BE2C (cell line): ENCODE data around the gene TPST1.

Source experiments
- DNase-seq: peaks from one replicate; pipeline ENCODE4 v3.0.0-alpha.2; 2020
- H3K27me3 ChIP-seq: fragments of 250-450 bp; sonication (Bioruptor Pico); 2 replicates; pipeline ENCODE4 v1.5.1; 2020; ENCODE audit warnings: mild to moderate bottlenecking
- H3K36me3 ChIP-seq: fragments of 250-450 bp; sonication (Bioruptor Pico); 2 replicates; pipeline ENCODE4 v1.5.1; 2020; ENCODE audit warnings: mild to moderate bottlenecking
- H3K4me1 ChIP-seq: fragments of 250-450 bp; sonication (Bioruptor Pico); 2 replicates; pipeline ENCODE4 v1.5.1; 2020
- H3K4me3 ChIP-seq: 2 replicates; pipeline ENCODE4 v1.5.1; 2011; ENCODE audit warnings: low read depth, low read length
- H3K9me3 ChIP-seq: fragments of 250-450 bp; sonication (Bioruptor Pico); 2 replicates; pipeline ENCODE4 v1.5.1; 2020
- CTCF ChIP-seq: IDR thresholded peaks from 2 replicates; pipeline ENCODE4 v1.5.1; 2012; ENCODE audit warnings: mild to moderate bottlenecking, low read depth, low read length

The TPST1 gene

GRCh38 chr7:66344166-66344565, 139.0 kb downstream of the TPST1 start:
- H3K36me3 ChIP-seq, result no peaks in the 10 kb centered on the region
- no peak for DNase-seq
- no peak for TF ChIP-seq CTCF
- H3K4me1 ChIP-seq, result no peaks in the 10 kb centered on the region
- no peak overlapping the region for H3K4me3 ChIP-seq
- no peaks in the 10 kb centered on the region for H3K9me3 ChIP-seq
- H3K27me3 ChIP-seq, result no peaks in the 10 kb centered on the region

- Histone ChIP-seq H3K4me3 (no peak overlapping the region), H3K27me3 (no peaks in the 10 kb centered on the region), H3K9me3 (no peaks in the 10 kb centered on the region), H3K4me1 (no peaks in the 10 kb centered on the region; the same call in 1 of the 2 replicates), H3K36me3 (no peaks in the 10 kb centered on the region; the same call in 1 of the 2 replicates)
- DNase-seq, result no peak
- TF ChIP-seq CTCF, result no peak
Observed at GRCh38 chr7:66348531-66348930, 143.4 kb downstream of the TPST1 start.

GRCh38 chr7:66348959-66349358, 143.8 kb downstream of the TPST1 start:
- TF ChIP-seq CTCF, result no peak
- no peak for DNase-seq
- no peaks in the 10 kb centered on the region for H3K27me3 ChIP-seq
- no peaks in the 10 kb centered on the region for H3K9me3 ChIP-seq
- no peaks in the 10 kb centered on the region; the same call in none of the 2 replicates for H3K36me3 ChIP-seq
- H3K4me3 ChIP-seq, result no peak overlapping the region
- H3K4me1 ChIP-seq, result no peaks in the 10 kb centered on the region; the same call in 1 of the 2 replicates

- H3K27me3 ChIP-seq, result no peaks in the 10 kb centered on the region
- no peak for DNase-seq
- no peaks in the 10 kb centered on the region for H3K9me3 ChIP-seq
- 0 out of 2 replicates have a peak, but pooled peaks have one; percentile 5 for TF ChIP-seq CTCF
- H3K36me3 ChIP-seq, result no peaks in the 10 kb centered on the region; the same call in none of the 2 replicates
- H3K4me1 ChIP-seq, result no peaks in the 10 kb centered on the region; the same call in 1 of the 2 replicates
- H3K4me3 ChIP-seq, result no peak overlapping the region
Observed at GRCh38 chr7:66352071-66352470, 146.9 kb downstream of the TPST1 start.

- no peak for DNase-seq
- no peaks in the 10 kb centered on the region; the same call in 1 of the 2 replicates for H3K4me1 ChIP-seq
- H3K27me3 ChIP-seq, result no peaks in the 10 kb centered on the region
- H3K4me3 ChIP-seq, result no peak overlapping the region
- H3K36me3 ChIP-seq, result no peaks in the 10 kb centered on the region; the same call in none of the 2 replicates
- TF ChIP-seq CTCF, result no peak
- H3K9me3 ChIP-seq, result no peaks in the 10 kb centered on the region
Observed at GRCh38 chr7:66353547-66353946, 148.4 kb downstream of the TPST1 start.

- no peaks in the 10 kb centered on the region; the same call in 1 of the 2 replicates for H3K36me3 ChIP-seq
- H3K27me3 ChIP-seq, result no peaks in the 10 kb centered on the region
- no peaks in the 10 kb centered on the region; the same call in 1 of the 2 replicates for H3K4me1 ChIP-seq
- no peak for DNase-seq
- no peak overlapping the region for H3K4me3 ChIP-seq
- no peaks in the 10 kb centered on the region for H3K9me3 ChIP-seq
- TF ChIP-seq CTCF, result no peak
Observed at GRCh38 chr7:66355756-66356155, 150.6 kb downstream of the TPST1 start.
